ENCODE results near the gene GRIN2C. TPM values are rescaled to one million over a fixed set of nuclear protein-coding genes. Genes with fewer than 3 reads are reported as not detected.

The GRIN2C gene
- total RNA-seq, 1 donor from 2014 or later = not detected

- no peak for TF ChIP-seq CTCF (conservative IDR thresholded peaks at IDR 0.05; ENCODE audit: low read depth, low read length)
- no peak overlapping the region for H3K4me3 ChIP-seq (ENCODE audit: low read depth, low read length)
- DNase-seq (ENCODE audit: low read depth) = no peak
These were observed 19.6 kb upstream of the GRIN2C start for GRCh38 chr17:74879308-74879707.

DNA sequence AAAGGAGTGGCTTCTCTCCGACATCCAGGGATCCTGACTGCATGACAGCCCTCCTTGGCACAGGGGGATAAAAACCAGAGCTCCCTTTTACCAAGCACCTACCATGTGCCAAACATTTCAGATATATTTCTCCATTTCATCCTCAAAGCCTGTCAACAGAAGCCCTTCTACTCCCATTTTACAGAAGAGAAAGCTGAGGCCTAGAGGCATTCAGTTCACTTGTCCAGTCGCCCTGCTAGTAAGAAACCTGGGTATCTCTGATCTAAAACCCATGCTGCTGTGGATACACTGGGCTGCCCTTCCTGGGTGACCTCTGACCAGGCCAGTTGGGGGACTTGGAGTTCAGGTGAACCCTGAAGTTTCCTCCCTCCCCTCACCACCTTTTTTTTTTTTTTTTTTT lies 19.0 kb upstream of the GRIN2C start:
- DNase-seq (ENCODE audit: low read depth) = no peak
- no peak for TF ChIP-seq CTCF (conservative IDR thresholded peaks at IDR 0.05; ENCODE audit: low read depth, low read length)

GRCh38 chr17:74877592-74878548 lies 18.2 kb upstream of the GRIN2C start:
- no peak overlapping the region for H3K4me3 ChIP-seq (ENCODE audit: low read depth, low read length)
- DNase-seq (ENCODE audit: low read depth) = no peak
- TF ChIP-seq CTCF (conservative IDR thresholded peaks at IDR 0.05; ENCODE audit: low read depth, low read length) = no peak

More for the DNA sequence above, 19.0 kb upstream of the GRIN2C start:
- H3K4me3 ChIP-seq (ENCODE audit: low read depth, low read length) = no peak overlapping the region

DNA sequence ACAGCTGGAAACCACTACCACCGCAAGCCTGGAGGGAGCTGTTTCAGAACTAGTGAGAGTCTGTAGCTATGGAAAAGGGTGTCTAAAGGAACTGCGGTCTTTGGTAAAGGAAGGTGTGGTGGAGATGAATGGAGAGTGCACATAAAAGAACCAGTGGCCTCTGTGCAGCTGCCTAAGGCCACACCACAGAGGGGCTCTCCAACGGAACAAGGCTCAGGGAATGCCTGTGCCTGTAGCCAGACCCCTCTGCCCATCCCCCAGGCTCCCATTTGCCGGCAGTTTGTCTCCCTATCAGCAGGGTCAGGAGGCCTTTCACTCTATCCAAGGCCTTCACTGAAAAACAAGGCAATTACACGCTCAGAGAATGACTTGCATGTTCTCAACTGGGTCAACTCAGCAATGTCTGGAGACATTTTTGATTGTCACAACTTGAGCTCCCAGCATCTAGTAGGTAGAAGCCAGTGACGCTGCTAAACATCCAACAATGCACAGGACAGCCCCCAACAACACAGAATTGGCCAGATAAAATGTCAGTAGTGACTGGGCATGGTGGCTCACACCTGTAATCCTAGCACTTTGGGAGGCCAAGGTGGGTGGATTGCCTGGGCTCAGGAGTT lies 16.4 kb upstream of the GRIN2C start:
- no peak overlapping the region for H3K4me3 ChIP-seq (ENCODE audit: low read depth, low read length)
- TF ChIP-seq CTCF (conservative IDR thresholded peaks at IDR 0.05; ENCODE audit: low read depth, low read length) = no peak
- no peak for DNase-seq (ENCODE audit: low read depth)

DNA sequence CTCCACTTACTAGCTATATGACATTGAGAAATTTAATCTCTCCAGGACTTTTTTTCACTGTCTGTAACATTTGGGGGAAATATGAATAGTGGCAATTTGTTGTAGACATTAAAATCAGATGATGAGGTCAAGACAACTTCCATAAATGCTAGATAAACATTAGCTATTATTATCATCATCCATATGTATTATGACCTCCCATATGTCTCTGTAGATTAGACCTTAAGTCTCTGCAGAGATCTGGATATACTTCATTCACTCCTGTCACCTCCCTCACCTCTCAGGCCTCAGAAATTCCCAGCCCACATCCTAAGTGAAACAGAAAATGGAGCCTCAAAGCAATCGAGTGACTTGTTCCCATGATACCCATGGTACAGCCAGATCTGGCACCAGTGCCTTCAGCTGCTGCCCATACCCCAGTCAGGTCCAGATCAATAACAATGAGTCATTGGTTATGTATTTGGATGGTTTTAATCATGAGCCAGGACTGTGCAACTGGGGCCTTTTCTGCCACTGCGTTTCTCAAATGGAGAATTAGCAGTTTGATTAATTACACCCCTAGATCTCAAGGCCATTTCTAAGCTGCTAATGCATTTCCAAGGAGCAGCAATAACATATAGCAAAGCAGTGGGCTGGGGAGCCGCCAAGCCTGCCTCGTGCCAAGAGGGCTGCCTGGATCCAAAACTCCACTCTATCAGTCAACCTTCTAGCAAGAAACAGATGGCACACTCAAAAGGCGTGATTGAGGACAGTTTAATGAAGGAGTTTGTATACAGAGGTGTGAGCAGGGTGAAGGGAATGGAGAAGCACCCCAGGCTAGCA lies 15.7 kb upstream of the GRIN2C start:
- no peak for DNase-seq (ENCODE audit: low read depth)
- H3K4me3 ChIP-seq (ENCODE audit: low read depth, low read length) = no peak overlapping the region
- TF ChIP-seq CTCF (conservative IDR thresholded peaks at IDR 0.05; ENCODE audit: low read depth, low read length) = no peak

GRCh38 chr17:74874615-74875037 lies 14.9 kb upstream of the GRIN2C start:
- TF ChIP-seq CTCF (conservative IDR thresholded peaks at IDR 0.05; ENCODE audit: low read depth, low read length) = no peak
- H3K4me3 ChIP-seq (ENCODE audit: low read depth, low read length) = no peak overlapping the region
- DNase-seq (ENCODE audit: low read depth) = no peak
